GM12801 (cell line): Measurements from ENCODE around the gene LUZP1.

Experiments used
- CTCF ChIP-seq: IDR thresholded peaks from one replicate; pipeline ENCODE4 v1.5.1; 2011; ENCODE audit warnings: control low read depth; ENCODE audit not compliant: insufficient read length; ENCODE audit errors: extremely low read depth

Gene LUZP1

GRCh38 chr1:23069149-23069548 is 99.5 kb downstream of the LUZP1 start:
- TF ChIP-seq CTCF, result no peak

GRCh38 chr1:23066075-23066474 is 102.6 kb downstream of the LUZP1 start:
- TF ChIP-seq CTCF, result no peak

- no peak for TF ChIP-seq CTCF
Measured at GRCh38 chr1:23065385-23065784, 103.3 kb downstream of the LUZP1 start.

- TF ChIP-seq CTCF, result no peak
Measured at GRCh38 chr1:23062271-23062670, 106.4 kb downstream of the LUZP1 start.

- TF ChIP-seq CTCF, result no peak
Measured at GRCh38 chr1:23057301-23057700, 111.4 kb downstream of the LUZP1 start.

GRCh38 chr1:23051290-23051909 is 117.3 kb downstream of the LUZP1 start:
- TF ChIP-seq CTCF, result no peak

GRCh38 chr1:23050201-23050600 is 118.5 kb downstream of the LUZP1 start:
- no peak for TF ChIP-seq CTCF
